OCI-LY3 (cell line): ENCODE results near the gene POLRMT.

Source experiments
- H2AFZ ChIP-seq: fragments of 200-600, 300-600 bp; shearing (Covaris generic); 2 replicates; pipeline ENCODE4 v1.6.0; 2014; ENCODE audit warnings: antibody characterized with exemption, low read depth, low read length
- H3K27ac ChIP-seq: fragments of 200-600, 300-600 bp; sonication (generic); 2 replicates; pipeline ENCODE4 v1.5.1; 2014; ENCODE audit warnings: mild to moderate bottlenecking, low read length, moderate library complexity, mixed read lengths
- H3K27me3 ChIP-seq: fragments of 200-600, 300-600 bp; sonication (generic); 2 replicates; pipeline ENCODE4 v1.6.1; 2014; ENCODE audit warnings: low read depth, low read length, mixed read lengths
- H3K36me3 ChIP-seq: fragments of 200-600, 300-600 bp; sonication (generic); replicated peaks from 2 replicates; pipeline ENCODE3; 2014; ENCODE audit warnings: low read depth, low read length, mixed read lengths
- H3K4me1 ChIP-seq: fragments of 300-600, 200-600 bp; sonication (generic); 2 replicates; pipeline ENCODE4 v1.6.1; 2014; ENCODE audit warnings: low read length, mixed read lengths
- H3K4me2 ChIP-seq: fragments of 200-600, 300-600 bp; sonication (generic); 2 replicates; pipeline ENCODE4 v1.6.1; 2014; ENCODE audit warnings: low read length, mixed read lengths
- H3K4me3 ChIP-seq: fragments of 300-600, 200-600 bp; sonication (generic); 2 replicates; pipeline ENCODE4 v1.5.1; 2014; ENCODE audit warnings: antibody characterized with exemption, mild to moderate bottlenecking, low read length, moderate library complexity
- H3K79me2 ChIP-seq: fragments of 300-600, 200-600 bp; shearing (Covaris generic); 2 replicates; pipeline ENCODE4 v1.6.1; 2014; ENCODE audit warnings: mild to moderate bottlenecking, low read length, mixed read lengths
- H3K9ac ChIP-seq: fragments of 300-600, 200-600 bp; shearing (Covaris generic); 2 replicates; pipeline ENCODE4 v1.6.0; 2014; ENCODE audit warnings: mild to moderate bottlenecking, low read length, moderate library complexity
- H3K9me3 ChIP-seq: fragments of 200-600, 300-600 bp; shearing (Covaris generic); 2 replicates; pipeline ENCODE4 v1.6.1; 2014; ENCODE audit warnings: low read length, mixed read lengths; ENCODE audit not compliant: insufficient read depth
- H4K20me1 ChIP-seq: fragments of 200-600, 300-600 bp; sonication (generic); 2 replicates; pipeline ENCODE4 v1.6.1; 2016; ENCODE audit warnings: low read length, mixed read lengths; ENCODE audit not compliant: insufficient read depth
- EZH2phosphoT487 ChIP-seq: fragments of 200-600 bp; shearing (Covaris generic); IDR thresholded peaks from 2 replicates; pipeline ENCODE4 v1.6.1; 2018; ENCODE audit warnings: antibody characterized with exemption, mixed run types, low read depth
- TF ChIP-seq, protein P1 (sequence below): fragments of 200-600, 300-600 bp; sonication (generic); IDR thresholded peaks from 2 replicates; pipeline ENCODE4 v1.5.1; 2014; ENCODE audit warnings: antibody characterized with exemption, low read length, low read depth

The POLRMT gene

DNA sequence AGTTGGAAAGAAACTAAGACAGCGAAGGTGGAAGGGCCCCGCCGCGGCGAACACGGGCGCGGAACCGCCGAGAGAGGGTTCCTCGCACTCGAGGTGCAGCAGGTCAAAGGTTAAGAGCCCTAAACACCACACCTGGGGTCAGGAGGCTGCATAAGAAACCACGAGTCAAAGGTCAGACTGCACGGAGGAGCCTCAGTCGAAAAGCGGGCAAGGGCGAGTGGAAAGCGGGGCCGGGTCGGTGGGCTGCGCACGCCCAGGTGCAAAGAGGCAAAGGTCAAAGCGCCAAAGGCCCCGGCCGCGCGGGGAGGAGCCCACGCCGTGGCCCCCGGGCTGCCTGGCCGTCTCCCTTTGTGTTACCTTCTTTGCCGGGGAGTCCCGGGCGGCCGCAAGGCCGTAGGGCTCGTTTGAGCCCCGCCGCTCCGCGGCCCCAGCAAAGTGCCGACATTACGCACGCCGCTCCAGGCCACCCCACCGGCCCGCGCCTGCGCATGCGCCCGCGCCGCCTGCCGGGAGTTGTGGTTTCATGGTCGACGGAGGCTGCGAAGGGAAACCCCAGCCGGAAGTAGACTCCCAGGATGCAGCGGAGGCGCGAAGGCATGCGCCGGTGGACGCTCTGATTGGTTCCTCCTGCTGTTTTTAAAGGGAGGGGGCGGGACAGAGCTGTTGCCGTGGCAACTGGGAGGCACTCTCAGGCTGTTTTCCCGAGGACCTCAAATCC is at the start of gene POLRMT:
POLRMT (minus strand) TSS at position 470 of the 718 bp plus-strand sequence; CDS start at position 445, 25 bp downstream.
- peak within 1 kb of the TSS; percentile 42 for H3K27ac ChIP-seq
- H3K36me3 ChIP-seq: peaks cover 15% of the 10 kb centered on the region
- peak within 1 kb of the TSS; percentile 92 for H3K4me3 ChIP-seq
- no peaks in the 10 kb centered on the region for H3K9me3 ChIP-seq
- H4K20me1 ChIP-seq: no peaks in the 10 kb centered on the region
- H3K9ac ChIP-seq: peak within 1 kb of the TSS; percentile 84
- no peaks in the 10 kb centered on the region for H3K27me3 ChIP-seq
- H2AFZ ChIP-seq: peak within 1 kb of the TSS; percentile 53
- no peak for TF ChIP-seq EZH2phosphoT487
- TF ChIP-seq, protein P1, sequence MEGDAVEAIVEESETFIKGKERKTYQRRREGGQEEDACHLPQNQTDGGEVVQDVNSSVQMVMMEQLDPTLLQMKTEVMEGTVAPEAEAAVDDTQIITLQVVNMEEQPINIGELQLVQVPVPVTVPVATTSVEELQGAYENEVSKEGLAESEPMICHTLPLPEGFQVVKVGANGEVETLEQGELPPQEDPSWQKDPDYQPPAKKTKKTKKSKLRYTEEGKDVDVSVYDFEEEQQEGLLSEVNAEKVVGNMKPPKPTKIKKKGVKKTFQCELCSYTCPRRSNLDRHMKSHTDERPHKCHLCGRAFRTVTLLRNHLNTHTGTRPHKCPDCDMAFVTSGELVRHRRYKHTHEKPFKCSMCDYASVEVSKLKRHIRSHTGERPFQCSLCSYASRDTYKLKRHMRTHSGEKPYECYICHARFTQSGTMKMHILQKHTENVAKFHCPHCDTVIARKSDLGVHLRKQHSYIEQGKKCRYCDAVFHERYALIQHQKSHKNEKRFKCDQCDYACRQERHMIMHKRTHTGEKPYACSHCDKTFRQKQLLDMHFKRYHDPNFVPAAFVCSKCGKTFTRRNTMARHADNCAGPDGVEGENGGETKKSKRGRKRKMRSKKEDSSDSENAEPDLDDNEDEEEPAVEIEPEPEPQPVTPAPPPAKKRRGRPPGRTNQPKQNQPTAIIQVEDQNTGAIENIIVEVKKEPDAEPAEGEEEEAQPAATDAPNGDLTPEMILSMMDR: no peak
- H3K4me2 ChIP-seq: peak within 1 kb of the TSS; percentile 86
- peaks cover 48% of the 10 kb centered on the region for H3K79me2 ChIP-seq
- H3K4me1 ChIP-seq: peaks cover 11% of the 10 kb centered on the region

DNA sequence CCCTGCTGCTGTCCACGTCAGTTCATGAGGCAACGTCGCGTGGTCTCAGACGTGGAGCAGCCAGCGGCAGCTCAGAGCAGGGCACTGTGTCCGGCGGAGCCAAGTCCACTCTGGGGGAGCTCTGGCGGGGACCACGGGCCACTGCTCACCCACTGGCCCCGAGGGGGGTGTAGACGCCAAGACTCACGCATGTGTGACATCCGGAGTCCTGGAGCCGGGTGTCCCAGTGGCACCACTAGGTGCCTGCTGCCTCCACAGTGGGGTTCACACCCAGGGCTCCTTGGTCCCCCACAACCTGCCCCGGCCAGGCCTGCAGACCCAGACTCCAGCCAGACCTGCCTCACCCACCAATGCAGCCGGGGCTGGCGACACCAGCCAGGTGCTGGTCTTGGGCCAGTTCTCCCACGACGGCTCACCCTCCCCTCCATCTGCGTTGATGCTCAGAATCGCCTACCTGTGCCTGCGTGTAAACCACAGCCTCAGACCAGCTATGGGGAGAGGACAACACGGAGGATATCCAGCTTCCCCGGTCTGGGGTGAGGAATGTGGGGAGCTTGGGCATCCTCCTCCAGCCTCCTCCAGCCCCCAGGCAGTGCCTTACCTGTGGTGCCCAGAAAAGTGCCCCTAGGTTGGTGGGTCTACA is 49.5 kb upstream of the POLRMT start:
- Histone ChIP-seq H2AFZ (no peak overlapping the region), H3K9ac (no peak overlapping the region), H3K79me2 (peaks cover 9% of the 10 kb centered on the region), H3K4me2 (no peak overlapping the region), H3K27ac (no peak overlapping the region), H4K20me1 (peaks cover 3% of the 10 kb centered on the region; the same call in 1 of the 2 replicates), H3K4me1 (peaks cover 9% of the 10 kb centered on the region), H3K27me3 (no peaks in the 10 kb centered on the region), H3K36me3 (no peaks in the 10 kb centered on the region), H3K4me3 (no peak overlapping the region), H3K9me3 (no peaks in the 10 kb centered on the region)
- TF ChIP-seq, protein P1: no peak
- TF ChIP-seq EZH2phosphoT487: no peak

GRCh38 chr19:681029-682019 is 48.0 kb upstream of the POLRMT start:
- Histone ChIP-seq H3K4me2 (peak overlapping the region; percentile 78), H4K20me1 (peaks cover 3% of the 10 kb centered on the region; the same call in 1 of the 2 replicates), H3K4me3 (peak overlapping the region; percentile 83), H2AFZ (no peak overlapping the region), H3K4me1 (peaks cover 9% of the 10 kb centered on the region), H3K79me2 (peaks cover 9% of the 10 kb centered on the region), H3K36me3 (no peaks in the 10 kb centered on the region), H3K9me3 (no peaks in the 10 kb centered on the region), H3K9ac (peak overlapping the region; percentile 74; the same call in 1 of the 2 replicates), H3K27ac (peak overlapping the region; percentile 69), H3K27me3 (no peaks in the 10 kb centered on the region)
- TF ChIP-seq, protein P1: no peak
- no peak for TF ChIP-seq EZH2phosphoT487
